ENCODE results near the gene DUSP1.

Gene DUSP1

DNA sequence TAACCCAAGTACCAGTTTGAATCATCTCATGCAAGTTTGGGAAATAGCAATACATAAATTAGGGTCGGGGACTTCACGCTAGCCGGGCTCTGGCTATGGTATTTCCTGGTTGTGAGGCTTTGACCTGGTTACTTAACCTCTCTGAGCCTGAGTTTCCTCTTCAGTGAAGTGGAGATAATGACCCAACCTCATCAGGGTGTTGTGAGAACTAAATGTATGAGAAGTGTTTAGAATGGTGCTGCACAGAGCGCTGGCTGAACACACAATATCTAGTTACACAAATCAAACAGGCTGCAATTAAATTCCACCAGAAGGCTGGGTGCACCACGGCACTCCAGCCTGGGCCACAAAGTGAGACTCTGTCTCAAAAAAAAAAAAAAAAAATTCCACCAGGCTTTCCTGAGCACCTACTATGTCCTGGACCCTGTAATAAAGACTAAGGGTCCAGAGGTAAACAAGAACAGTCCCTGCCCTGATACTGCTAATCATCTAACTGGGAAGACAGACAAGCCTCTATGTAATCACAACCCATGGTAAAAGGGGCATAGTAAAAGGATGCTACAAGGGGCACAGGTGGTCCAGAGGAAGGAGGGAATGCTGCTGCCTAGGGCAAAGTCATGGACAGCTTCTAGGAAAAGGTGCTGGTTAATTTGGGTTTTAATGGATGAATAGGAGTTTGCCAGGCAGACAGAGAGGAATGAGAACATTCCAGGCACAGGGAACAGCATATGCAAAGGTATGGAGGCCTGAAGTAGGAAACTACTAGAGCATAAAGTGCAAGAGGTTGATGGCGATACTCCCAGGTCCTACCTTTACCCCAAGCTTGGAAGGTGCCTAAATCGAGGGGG is 27.7 kb downstream of the DUSP1 start:
- DNase-seq, result no peak

DNA sequence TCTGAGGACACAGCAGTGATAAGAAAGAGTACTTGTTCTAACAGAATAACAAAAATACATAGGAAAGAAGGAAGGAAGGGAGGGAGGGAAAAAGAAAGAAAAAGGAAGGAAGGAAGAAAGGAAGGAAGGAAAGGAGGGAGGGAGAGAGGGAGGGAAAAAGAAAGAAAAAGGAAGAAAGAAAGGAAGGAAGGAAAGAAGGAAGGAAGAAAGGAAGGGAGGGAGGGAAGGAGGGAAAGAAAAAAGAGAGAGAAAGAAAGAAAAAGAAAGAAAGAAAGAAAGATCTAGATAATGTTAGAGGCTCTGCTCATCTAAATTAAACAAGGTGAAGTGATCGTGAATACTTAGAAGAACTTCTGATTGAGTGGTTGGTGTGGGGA is 29.8 kb downstream of the DUSP1 start:
- DNase-seq, result no peak

DNA sequence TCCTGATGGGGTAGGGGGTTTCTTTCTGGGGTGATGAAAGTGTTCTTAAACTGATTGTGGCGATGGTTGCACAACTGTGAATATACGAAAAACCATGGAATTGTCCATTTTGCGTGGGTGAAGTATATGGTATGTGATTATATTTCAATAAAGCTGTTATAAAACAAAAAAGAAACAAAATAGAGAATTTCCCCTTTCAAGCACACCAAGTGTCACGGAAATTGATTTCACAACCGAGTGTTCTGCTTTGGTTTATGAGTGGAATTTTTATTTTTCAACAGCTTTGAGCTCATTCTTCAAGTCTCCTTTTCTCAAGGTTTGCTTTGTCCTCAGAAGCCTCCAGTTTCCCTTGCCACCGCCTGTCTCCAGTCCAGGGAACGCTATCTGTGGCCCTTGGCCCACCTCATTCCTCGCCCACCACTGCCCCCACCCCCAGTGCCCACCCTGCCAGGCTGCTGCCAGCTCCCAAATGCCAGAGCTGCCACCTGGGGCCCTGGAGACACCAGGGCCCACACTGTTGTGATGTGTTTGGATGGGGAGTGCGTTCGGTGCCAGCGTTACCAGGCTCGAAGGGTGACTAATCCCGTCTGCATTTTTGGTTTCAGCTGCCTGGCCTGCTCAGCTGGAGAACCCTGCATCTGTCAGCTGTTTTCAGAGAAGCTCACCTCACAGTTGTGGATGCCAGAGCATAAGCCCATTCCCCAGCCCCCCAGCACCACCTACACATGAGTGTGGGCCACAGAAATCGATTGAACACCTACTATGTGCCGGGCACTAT is 30.4 kb downstream of the DUSP1 start:
- no peak for DNase-seq

DNA sequence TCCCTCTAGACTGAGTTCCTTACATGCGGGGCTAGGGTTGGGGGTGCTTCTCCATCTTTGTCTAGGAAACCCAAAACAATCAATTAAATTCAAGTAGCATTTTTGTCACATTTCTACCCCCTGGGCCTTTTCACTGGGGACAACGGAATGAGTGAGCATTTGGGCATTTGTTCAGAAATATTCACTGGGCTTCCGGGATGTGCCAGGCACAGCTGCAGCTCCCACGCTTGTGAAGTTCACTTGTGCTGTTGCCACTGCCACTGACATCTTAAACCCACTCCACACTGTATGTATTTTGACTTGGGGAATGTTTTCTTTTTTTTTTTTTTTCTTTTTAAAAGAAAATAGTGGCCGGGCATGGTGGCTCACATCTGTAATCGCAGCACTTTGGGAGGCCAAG is 31.6 kb downstream of the DUSP1 start:
- no peak for DNase-seq

DNA sequence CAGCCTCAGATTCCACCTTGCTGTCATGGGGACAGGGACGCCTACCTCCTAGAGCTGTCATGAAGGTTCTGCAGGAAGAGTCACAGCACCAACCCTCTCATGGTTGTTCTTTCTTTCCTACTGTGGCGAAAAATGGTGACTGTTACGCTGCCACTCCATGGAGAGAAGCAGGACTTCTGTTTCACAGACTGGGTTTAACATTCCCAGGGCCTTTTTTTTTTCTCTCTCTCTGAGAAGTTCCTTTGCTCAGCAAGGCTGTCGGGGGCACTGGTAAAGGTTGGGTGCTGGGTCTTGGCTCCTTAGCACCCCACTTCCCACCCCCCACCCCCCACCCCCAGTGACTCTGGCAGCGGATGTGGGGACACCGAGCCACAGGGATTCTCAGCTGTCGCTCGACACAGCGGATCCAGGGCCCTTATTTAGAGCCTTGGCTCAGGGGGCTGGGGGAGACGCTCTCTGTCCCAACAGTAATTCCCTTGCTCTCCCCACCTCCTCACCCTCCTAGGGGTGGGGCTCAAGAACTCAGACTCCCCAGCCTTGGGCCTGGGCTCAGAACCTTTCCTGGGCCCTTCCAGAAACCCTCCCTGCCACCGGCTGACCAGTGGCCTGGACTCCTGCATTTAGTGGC is 34.4 kb downstream of the DUSP1 start:
- DNase-seq, result no peak

DNA sequence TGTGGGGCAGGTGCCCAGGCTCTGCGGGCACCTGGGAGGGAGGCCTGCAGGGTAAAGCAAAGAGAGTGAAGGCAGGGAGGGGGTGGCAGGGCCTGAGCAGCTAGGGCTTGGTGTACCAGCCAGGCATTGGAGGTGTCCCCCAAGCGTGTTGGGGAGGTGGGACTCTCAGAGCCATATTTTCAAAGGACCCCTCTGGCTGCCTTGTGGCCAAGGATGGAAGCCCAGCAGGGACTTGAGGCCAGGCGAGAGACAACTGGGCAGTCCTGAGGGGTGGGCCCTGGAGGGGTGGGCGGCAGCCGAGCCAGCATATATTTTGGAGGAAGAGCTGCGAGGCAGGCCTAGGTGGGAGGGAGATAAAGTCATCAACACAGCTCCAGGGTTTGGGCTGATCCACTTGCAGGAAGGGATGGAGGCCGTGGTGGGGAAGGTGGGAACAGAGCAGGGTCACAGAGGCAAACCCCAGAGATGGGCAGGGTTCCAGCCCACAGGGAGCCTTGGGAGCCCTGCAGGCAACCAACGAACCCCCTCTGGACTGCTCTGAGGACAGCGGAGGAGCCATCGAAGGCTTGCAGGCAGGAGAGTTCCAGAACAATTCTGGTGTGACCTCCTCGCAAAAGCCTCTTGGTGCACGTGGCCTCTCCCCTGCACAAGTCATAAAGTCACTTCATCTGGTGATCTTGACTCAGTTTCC is 35.7 kb downstream of the DUSP1 start:
- DNase-seq, result no peak

DNA sequence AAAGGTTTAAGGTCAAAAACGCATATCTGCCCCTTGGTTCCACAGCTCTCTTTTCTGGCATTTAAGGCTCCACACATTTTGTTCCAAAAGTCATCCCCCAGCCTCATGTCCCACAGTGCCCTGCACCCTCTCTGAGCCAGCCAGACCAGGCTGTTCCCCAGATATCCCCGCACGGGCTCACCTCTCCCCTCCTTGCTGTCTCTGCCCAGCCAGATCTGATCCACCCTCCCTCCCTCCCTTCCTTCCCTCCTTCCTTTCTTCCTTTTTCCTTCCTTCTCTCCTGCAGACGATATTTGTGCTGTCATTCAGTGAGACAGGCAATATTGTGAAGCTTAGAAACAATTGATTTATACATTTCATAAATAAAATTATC is 37.0 kb downstream of the DUSP1 start:
- DNase-seq, result no peak

DNA sequence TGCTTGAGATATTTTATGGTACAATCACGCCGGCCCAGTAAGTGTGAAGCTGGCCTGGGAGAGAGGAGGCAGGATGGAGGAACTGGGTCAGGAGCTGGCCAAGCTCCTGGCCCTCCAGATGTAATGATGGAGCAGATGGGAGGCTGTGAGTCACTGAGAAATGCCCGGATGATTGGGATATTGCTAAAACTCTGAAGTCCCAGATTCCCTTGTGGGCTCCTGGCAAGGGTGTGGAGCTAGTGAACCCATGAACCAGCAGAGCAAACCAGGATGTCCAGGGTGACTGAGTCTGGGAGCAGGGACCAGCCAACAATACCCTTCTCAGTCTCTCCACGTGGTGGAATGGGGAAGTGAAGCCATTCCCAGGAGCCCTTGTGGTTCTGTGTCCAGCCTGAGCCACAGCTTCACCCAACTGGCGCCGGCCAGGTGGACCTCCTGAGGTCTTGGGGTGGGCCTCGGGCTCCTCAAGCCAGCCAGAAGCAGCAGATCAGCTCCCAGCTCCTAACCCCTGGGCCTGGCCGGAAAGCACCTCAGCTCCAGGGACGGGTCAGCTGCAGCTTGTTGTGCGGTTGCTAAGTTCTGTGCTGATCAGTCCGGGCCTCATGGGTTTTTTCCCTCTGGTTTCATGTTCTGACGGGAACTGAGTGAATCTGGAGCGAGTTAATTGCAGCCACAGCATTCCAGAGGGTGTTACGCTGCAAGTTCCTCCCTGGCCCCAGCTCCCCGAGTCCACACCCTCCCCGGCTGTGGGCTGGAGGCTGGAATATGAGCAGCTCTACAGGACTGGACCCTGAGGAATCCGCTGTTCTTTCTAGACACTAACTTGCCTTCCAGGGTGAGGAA is 37.6 kb downstream of the DUSP1 start:
- no peak for DNase-seq

DNA sequence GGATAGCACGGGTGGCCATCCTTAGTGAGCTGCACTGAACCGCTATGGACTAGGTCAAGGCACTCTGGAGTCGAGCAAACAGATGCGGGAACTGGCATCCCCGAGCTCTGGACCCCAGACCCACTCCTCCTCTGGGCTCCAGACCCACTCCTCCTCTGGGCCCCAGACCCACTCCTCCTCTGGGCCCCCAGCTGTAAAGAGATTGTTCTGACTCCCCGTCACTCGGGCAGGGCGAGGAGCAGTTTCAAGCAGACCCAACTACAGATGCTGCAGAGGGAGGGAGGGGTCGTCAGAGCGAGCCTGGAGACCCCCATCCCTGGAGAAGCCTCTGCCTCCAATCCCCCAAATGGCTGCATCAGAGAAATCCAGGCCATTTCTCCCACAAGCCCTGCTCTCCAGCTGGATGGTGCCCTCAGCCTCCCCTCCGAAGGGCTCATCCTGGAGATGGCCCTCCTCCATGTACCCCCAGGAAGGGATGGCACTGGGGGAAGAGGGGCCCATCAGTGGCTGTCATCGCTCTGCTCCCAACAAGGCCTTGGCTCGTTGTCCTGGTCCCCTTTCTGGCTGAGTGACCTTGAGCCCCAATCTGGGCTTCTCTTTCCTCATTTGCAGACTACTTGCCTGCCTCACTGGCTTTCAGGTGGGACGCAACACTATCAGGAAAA is 38.7 kb downstream of the DUSP1 start:
- DNase-seq, result no peak

DNA sequence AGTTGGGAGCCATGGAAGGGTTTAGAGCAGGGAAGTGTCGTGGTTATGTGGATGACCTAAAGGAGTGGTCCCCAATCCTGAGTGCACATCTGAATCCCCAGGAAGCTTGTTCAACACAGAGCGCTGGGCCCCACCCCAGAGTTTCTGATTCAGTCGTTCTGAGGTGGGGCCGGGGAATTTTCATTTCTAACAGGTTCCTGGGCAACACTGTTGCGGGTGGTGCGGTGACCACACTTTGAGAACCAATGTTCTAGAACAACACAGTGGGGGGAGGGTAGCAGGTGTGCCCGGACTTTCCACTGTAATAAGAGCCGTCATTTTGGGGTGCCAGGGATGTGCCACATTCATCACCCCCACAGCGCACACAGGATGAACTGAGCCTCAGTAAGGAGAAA is 39.3 kb downstream of the DUSP1 start:
- DNase-seq, result no peak

DNA sequence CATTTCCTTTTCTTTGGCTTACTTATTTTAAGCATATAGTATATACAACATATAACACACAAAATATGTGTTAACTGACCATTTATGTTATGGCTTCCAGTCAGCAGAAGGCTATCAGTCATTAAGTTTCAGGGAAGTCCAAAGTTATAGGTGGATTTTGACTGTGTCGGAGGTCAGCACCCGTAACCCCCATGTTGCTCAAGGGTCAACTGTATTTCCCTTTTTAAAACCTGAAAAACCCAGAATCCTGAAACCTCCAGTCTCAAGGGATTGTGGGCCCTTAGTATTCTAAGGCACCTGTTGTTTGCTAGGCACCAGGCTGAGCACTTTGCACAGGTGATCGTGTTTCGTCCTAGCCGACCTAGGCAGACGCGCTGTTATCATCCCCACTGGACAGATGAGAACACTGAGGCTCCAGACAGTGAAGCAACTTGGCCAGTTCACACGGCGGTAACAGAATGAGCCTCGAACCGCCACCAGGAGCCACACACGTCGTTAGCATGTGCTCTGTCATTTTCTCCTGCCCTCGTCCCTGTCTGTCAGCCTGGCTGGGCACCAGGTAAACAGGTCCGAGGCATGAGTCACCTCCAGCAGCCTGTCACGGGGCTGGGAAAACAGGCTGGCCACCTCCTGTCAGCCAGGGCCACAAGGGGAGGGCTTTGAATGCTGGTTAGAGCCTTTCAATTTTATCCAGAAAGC is 39.9 kb downstream of the DUSP1 start:
- DNase-seq, result no peak

DNA sequence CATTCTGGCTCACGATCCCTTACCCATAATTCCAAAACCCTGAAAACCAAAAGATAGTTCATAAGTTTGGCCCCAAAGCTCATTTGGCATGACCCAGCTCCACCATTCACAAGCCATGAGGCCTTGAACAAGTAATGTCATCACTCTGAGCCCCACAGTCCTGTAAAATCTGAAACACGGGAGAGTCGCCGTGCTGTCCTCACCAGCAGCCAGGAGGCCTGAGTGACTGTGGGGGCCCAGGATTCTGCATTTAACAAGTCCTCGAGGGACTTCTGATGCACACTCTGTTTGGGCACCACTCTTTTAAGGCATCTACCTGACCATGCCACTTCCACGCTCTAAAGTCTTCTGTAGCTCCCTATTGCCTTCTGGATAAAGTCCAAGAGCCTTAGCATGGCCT is 40.8 kb downstream of the DUSP1 start:
- no peak for DNase-seq

DNA sequence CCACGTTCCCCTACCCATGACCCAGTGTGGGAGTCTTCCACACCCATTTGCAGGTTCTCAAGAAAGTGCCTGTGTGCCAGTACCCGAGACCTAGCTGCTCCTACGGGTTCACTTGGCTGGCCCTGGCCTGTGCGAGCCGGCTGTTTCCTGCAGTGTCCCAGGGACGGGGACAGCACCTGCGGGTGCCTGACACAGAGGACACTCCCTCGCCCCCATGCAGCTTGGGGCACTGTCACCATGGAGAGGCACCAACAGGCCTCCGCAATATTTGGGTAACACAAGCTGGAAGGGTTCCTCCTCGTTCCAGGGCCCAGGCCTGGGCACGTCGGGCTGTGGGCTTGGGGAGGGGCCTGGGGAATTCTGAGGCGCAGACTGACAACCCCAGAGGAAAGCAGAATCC is 41.4 kb downstream of the DUSP1 start:
- no peak for DNase-seq

DNA sequence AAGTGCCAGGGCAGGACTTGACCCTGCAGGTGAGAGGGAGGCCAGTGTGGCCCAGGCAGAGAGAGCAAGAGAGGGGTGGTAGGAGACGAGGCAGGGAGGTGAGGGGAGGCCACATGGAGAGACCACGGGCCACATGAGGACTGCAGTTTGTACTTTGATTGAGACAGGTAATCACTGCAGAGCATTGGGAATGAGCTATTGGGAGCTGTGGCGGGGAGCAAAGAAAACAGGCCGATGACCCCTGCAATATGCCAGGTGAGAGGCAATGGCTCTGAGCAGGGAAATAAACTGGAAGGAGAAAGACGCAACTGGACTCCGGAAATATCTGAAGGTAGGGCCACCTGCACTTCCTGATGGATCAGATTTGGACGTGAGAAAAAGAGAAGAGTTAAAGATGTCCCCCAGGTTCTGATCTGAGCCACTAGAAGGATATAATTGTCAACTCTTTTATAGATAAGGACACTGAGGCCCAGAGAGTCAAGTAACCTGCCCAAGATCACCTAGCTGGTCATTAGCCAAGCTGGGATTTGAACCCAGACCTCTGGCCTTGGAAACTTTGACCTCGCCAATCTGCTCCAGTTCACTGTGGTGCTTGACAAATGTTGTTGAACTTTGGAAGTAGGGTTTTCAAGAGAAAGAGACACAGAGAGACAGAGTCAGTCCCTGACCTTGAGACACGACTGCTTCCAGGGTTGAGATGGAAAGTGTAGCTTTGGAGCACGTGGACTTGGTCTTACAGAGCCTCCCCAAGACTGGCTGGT is 42.3 kb downstream of the DUSP1 start:
- DNase-seq, result no peak

DNA sequence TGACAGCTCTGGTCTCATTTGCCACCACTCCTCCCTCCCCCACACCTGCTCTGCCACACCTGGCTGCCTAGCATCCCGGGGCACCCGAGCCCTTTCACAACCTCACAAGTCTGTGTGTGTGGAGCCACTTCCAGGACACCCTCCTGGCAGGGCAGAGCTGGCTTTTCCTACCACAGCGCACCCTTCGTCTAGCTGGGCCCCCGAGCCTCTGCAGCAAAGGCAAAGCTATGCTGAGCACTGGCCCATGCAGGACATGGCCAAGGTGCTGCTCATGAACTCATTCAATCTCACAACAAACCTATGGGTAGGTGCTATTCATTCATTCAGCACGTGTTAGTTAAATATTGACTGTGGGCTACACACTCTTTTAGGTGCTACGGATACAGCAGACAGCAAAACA is 43.4 kb downstream of the DUSP1 start:
- DNase-seq, result no peak

DNA sequence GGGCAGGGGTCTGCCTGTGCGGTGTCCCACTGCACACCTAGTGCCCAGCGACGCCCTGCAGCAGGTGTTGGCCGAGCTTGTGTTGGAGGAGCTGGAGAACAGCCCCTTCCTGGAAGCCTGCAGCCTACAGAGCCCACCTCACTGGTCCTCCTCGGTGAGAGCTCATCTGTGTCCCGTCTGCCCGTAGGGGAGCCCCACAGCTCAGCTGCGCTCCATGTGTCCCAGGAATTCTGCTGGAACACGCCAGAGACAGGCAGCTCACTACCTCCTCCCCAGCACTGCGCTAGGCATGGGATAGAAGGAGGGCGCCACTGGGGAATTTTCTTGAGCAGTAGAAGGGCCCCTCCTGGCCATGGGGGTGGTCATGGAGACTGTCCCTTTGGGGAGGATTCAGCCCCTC is 44.0 kb downstream of the DUSP1 start:
- DNase-seq, result no peak

DNA sequence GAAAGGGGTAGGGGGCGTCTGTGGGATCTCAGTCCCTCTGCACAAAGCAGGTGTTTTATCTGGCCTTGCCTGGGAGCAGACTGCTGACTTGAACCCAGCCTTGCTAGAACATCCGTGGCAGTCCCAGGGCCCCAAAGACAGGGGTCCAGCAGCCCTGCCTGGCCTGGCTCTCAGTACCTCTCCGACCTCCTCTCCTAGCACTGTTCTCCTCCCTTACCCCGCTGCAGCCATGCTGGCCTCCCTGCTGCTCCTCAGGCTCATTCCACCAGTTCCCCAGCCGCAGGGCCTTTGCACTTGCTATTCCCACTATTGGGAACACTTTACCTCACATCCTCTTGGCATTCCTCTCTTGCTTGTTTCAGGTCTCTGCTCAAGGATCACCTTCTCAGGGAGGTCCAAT is 45.2 kb downstream of the DUSP1 start:
- no peak for DNase-seq

DNA sequence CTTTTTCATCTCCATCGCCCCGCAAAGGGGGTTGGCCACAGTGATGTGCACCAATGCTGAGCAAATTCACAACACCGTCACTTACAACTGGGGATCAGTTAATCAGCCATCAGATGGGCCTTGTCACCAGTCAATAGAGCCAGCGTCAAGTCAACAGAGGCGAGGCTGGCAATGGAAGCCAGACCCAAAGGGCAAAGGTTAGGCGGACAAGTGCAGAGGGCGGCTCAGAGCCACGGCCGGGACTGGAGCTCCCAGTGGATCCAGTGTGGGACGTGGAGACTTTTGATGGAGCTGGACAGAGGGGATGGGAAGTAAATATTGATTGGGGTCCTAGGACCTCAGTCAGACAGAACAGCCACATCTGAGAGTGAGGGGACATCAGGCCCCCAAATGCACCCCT is 45.7 kb downstream of the DUSP1 start:
- DNase-seq, result no peak

DNA sequence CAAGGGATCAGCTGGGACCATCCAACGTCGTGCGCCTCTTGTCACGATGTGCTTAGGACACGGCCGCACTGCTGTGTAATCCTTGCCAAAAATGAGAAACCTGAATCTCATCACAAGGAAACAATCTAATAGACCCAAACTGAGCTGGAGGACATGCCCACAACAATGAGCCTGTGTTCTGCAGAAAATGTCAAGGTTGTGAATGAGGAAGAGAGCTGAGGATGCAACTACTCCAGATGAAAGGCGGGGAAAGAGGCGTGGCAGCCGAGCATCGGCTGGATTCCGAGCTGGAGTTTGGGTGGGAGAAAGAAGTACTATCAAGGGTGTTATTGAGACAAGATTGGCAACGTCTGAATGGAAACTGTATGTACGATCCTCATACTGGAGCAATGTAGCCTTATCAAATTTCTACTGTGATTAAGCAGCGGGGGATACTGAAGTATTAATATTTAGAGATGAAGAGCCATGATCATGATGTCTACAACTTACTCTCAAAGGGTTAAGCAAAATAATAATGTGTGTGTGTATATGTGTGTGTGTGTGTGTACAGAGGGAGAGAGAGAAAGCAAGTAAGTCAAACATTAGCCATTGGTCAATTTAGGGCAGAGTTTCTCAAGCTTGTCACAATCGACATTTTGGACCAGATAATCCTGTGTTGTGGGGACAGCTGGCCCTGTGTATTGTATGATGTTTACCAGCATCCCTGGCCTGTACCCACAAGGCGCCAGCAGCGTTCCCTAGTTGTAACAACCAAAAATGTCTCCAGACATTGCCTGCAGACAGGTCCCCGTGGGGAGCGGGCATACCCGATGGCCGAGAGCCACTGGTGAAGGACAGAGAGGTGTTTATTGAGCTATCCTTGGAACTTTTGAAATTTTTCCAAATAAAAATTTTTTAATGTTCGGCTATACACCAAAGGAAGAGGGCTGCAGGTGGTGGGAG is 46.5 kb downstream of the DUSP1 start:
- DNase-seq, result no peak
